Activated CD8-positive, alpha-beta memory T cell treated with anti-CD3 and anti-CD28 coated beads for 36 hours (primary cell): ENCODE measurements around the gene BAG2. TPM values are rescaled to one million over a fixed set of nuclear protein-coding genes. Genes with fewer than 3 reads are reported as not detected.

Experiments
- CTCF ChIA-PET: fragments of 350-600 bp; sonication (Branson Sonifier 250); formaldehyde crosslinking; loops from one replicate; lab custom pipeline; 2021; ENCODE audit warnings: antibody characterized with exemption; lab: Charles Lee
- POLR2A ChIA-PET: fragments of 350-600 bp; sonication (Branson Sonifier 250); formaldehyde crosslinking; loops from one replicate; lab custom pipeline; 2021; ENCODE audit warnings: antibody characterized with exemption; lab: Charles Lee
- total RNA-seq, 2 experiments: library from RNA; stranded (reverse); gene quantifications; one replicate each; pipeline ENCODE4 v1.2.3, GENCODE V29; 2021

Gene BAG2
- 10 to 100 TPM; 11.7 to 12.5 TPM for total RNA-seq

GRCh38 chr6:57172136-57173055 is at the start of gene BAG2:
TSS of gene BAG2 (plus strand) at chr6:57172326. CDS start at chr6:57172698, 372 bp downstream.
- ChIA-PET CTCF (interaction anchor here (1.3 kb wide), 1 partner anchor 50 kb away, joined by 4 read pairs; the partner anchor contains the start of gene RAB23), POLR2A (interaction anchor here (1.2 to 1.4 kb wide), 3 partner anchors 49 to 145 kb away, joined by 3 to 5 read pairs (median 5); partner anchors contain the start of gene PRIM2)

- ChIA-PET POLR2A (no interaction called here), CTCF (no interaction called here)
These were observed 49.0 kb upstream of the BAG2 start for GRCh38 chr6:57123111-57123510.

- CTCF ChIA-PET: no interaction called here
- POLR2A ChIA-PET: no interaction called here
These were observed 44.4 kb upstream of the BAG2 start for GRCh38 chr6:57127763-57128162.

GRCh38 chr6:57130661-57131177 is 41.4 kb upstream of the BAG2 start:
- POLR2A ChIA-PET: no interaction called here
- CTCF ChIA-PET: no interaction called here

- ChIA-PET CTCF (no interaction called here), POLR2A (no interaction called here)
These were observed 37.2 kb upstream of the BAG2 start for GRCh38 chr6:57134954-57135353.

GRCh38 chr6:57135885-57136284 is 36.2 kb upstream of the BAG2 start:
- ChIA-PET CTCF (no interaction called here), POLR2A (no interaction called here)

- POLR2A ChIA-PET: interaction anchor here (0.5 to 1.0 kb wide), 2 partner anchors 10 to 42 kb away, joined by 3 to 7 read pairs; no protein-coding TSS in a partner anchor
- CTCF ChIA-PET: no interaction called here
These were observed 34.8 kb upstream of the BAG2 start for GRCh38 chr6:57137350-57137749.

GRCh38 chr6:57138026-57138425 is 34.1 kb upstream of the BAG2 start:
- ChIA-PET CTCF (no interaction called here), POLR2A (interaction anchor here (0.5 to 1.0 kb wide), 2 partner anchors 10 to 43 kb away, joined by 3 to 7 read pairs; no protein-coding TSS in a partner anchor)

GRCh38 chr6:57141451-57142177 is 30.5 kb upstream of the BAG2 start:
- POLR2A ChIA-PET: no interaction called here
- CTCF ChIA-PET: no interaction called here

GRCh38 chr6:57142178-57142525 is 30.0 kb upstream of the BAG2 start:
- POLR2A ChIA-PET: no interaction called here

GRCh38 chr6:57143690-57144089 is 28.4 kb upstream of the BAG2 start:
- ChIA-PET POLR2A (no interaction called here), CTCF (interaction anchor here (0.6 kb wide), 1 partner anchor 11 kb away, joined by 3 read pairs; no protein-coding TSS in a partner anchor)

More at GRCh38 chr6:57142178-57142525, 30.0 kb upstream of the BAG2 start:
- CTCF ChIA-PET: no interaction called here

- ChIA-PET POLR2A (interaction anchor here (1.1 kb wide), 1 partner anchor 10 kb away, joined by 3 read pairs; no protein-coding TSS in a partner anchor), CTCF (no interaction called here)
These were observed 24.7 kb upstream of the BAG2 start for GRCh38 chr6:57147401-57147800.

GRCh38 chr6:57147955-57148858 is 23.9 kb upstream of the BAG2 start:
- ChIA-PET POLR2A (interaction anchor here (1.1 kb wide), 1 partner anchor 11 kb away, joined by 3 read pairs; no protein-coding TSS in a partner anchor), CTCF (no interaction called here)

- ChIA-PET POLR2A (no interaction called here), CTCF (no interaction called here)
These were observed 13.5 kb upstream of the BAG2 start for GRCh38 chr6:57158658-57159057.

- ChIA-PET CTCF (no interaction called here), POLR2A (no interaction called here)
These were observed 13.0 kb upstream of the BAG2 start for GRCh38 chr6:57159127-57159526.

GRCh38 chr6:57162028-57162427 is 10.1 kb upstream of the BAG2 start:
- ChIA-PET POLR2A (no interaction called here), CTCF (no interaction called here)

GRCh38 chr6:57162516-57162915 is 9.6 kb upstream of the BAG2 start:
- ChIA-PET POLR2A (no interaction called here), CTCF (no interaction called here)

GRCh38 chr6:57163956-57164355 is 8.2 kb upstream of the BAG2 start:
- CTCF ChIA-PET: no interaction called here
- POLR2A ChIA-PET: no interaction called here

- POLR2A ChIA-PET: interaction anchor here (0.7 kb wide), 1 partner anchor 245 kb away, joined by 3 read pairs; no protein-coding TSS in a partner anchor
- CTCF ChIA-PET: no interaction called here
These were observed 7.0 kb upstream of the BAG2 start for GRCh38 chr6:57165080-57165479.
